Epithelial cell of esophagus (primary cell): ENCODE data around the gene PMEL.
A peak's percentile ranks its signal among the peaks of the same experiment; 100 is the strongest.

Experiments used
- DNase-seq: peaks from one replicate; pipeline ENCODE4 v3.0.0; 2010; ENCODE audit warnings: low read depth
- H3K4me3 ChIP-seq: 2 replicates; pipeline ENCODE4 v1.5.1; 2011; ENCODE audit warnings: mild to moderate bottlenecking, low read length, control low read depth
- TF ChIP-seq, protein P1 (sequence below): IDR thresholded peaks from 2 replicates; pipeline ENCODE4 v1.5.1; 2011; ENCODE audit warnings: low read depth, mild to moderate bottlenecking, low read length, control low read depth, inconsistent platforms; ENCODE audit not compliant: insufficient read depth; ENCODE audit errors: missing control alignments

Gene PMEL

DNA sequence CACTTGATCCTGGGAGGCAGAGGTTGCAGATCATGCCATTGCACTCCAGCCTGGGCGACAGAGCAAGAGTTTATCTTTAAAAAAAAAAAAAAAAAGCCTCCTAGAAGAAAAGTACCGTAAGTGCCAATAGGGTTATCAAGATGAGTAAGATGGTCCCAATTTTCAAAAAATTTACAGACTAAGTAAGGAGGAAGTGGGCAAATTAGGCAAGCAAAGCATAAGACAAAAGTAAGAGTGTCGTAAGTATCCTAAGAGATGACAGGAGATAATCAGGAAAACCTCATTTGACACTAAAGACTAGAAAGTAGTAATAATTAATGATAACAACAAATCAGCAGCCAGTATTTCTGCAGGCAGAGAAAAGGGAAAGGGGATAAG is 50.4 kb downstream of the PMEL start:
- TF ChIP-seq, protein P1, sequence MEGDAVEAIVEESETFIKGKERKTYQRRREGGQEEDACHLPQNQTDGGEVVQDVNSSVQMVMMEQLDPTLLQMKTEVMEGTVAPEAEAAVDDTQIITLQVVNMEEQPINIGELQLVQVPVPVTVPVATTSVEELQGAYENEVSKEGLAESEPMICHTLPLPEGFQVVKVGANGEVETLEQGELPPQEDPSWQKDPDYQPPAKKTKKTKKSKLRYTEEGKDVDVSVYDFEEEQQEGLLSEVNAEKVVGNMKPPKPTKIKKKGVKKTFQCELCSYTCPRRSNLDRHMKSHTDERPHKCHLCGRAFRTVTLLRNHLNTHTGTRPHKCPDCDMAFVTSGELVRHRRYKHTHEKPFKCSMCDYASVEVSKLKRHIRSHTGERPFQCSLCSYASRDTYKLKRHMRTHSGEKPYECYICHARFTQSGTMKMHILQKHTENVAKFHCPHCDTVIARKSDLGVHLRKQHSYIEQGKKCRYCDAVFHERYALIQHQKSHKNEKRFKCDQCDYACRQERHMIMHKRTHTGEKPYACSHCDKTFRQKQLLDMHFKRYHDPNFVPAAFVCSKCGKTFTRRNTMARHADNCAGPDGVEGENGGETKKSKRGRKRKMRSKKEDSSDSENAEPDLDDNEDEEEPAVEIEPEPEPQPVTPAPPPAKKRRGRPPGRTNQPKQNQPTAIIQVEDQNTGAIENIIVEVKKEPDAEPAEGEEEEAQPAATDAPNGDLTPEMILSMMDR = no peak
- no peak for DNase-seq
- no peak overlapping the region for H3K4me3 ChIP-seq

DNA sequence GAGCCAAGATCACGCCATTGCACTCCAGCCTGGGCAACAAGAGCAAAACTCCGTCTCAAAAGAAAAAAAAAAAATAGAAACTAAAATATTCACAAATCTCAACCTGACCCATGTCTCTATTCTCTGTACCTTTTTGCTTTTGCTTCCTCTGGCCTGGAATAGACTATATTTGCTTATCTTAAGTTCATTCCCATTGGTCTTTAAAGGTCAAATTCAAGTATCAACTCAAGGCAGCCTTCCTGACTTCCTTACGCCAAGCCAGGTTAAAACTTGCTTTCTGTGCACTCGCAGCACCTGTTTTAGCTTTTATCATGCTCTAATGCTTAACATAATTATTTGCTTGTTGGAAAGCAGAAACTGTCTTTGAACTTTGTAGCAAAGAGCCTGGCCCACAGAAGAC is 52.9 kb downstream of the PMEL start:
- TF ChIP-seq, protein P1 = no peak
- DNase-seq = no peak
- no peak overlapping the region for H3K4me3 ChIP-seq

GRCh38 chr12:55909513-55909884 is 56.3 kb downstream of the PMEL start:
- TF ChIP-seq, protein P1 = no peak
- no peak for DNase-seq
- H3K4me3 ChIP-seq = no peak overlapping the region

DNA sequence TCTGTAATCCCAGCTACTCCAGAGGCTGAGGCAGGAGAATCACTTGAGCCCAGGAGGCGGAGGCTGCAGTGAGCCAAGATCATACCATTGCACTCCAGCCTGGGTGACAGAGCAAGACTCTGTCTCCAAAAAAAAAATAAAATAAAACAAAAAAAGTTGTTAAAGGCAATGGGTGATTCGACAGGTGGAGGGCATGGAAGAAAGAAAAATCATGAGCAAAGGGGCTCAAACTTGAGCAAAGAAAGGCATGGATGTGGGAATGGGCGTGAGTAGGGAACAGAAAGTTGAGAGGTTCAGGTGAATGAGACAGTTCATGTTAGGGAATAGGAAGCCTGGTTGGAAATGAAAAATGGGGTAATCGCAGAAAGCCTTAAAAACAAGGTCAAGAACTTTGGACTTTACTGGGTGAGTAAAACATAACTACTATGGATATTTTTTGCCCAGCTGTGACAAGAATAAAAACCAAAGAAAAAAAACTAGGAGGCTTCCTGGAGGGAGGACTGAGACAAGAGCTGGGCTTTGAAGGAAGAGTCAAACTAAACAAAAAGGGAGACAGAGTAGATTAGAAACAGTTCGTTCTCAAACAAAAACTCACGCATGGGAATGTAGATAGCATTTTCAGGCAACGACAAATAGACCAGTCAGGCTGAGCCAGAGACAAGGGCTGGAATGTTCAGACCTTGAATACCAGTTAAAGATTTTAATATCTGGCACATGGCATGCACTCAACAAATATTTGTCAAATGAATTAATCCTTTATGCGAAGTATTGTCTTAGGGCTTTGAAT is 56.9 kb downstream of the PMEL start:
- no peak overlapping the region for H3K4me3 ChIP-seq
- TF ChIP-seq, protein P1 = no peak
- no peak for DNase-seq

DNA sequence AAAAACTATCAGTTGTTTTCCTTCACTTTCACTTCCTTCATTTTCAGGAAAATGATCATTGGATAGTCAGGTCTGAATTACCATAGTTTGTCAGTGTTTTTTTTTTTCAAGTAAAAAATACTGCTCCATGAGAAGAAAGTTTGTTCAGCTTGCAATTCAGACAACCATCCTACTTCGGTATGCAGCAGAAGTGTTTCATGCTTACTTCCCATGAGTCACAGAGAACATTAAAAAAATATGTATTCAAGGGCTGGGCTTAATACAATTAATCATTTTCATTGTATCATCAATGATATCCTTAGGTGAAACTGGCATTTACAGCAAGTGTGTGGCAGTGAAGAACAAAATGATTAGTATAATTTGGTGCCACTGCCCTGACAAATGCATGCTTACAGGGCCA is 59.8 kb downstream of the PMEL start:
- peak; percentile 68 for DNase-seq
- TF ChIP-seq, protein P1 = no peak
- no peak overlapping the region for H3K4me3 ChIP-seq
